ENCODE data around the gene CEP85L.

The CEP85L gene

DNA sequence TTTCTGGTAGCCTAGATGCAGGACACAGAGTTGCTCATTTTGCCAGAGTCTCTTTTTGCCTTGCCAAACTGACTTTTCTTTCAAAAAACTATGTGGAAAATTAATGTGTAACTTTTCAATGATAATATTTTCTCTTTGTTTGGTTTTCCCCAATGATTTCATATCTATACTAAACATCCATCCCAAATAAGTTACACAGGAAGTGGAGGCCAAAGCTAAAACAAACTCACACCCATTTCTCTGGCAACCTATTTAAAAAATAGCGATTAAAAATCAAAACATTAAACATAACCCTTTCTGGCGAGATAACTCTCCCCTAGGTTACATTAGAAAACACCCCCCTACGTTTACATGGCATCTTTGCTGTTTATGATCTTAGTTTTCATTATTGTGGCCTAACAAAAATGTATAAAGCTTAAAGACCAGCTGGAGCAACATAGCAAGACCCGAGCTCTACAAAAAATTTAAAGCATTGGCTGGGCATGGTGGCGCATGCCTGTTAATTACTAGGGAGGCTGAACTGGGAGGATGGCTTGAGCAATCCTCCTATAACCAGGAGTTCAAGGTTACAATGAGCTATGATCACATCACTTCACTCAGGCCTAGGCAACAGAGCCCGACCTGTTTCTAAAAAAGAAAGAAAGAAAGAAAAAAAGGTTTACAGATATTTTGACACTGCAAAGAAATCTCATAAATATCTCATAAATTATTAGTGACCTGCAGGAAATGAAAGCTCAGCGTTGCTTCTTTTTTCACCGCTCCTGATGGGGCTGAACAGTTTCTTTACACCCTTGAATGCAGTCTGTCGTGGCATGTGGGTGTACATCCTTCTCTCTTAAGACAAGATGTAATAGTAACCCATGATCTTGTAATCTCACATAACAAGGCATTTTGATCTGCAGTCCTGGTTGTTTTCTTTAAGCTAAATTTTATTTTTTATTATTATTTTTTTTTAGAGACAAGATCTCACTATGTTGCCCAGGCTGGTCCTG is 32.8 kb upstream of the CEP85L start:
- H3K27ac ChIP-seq: no peak overlapping the region
- no peak for TF ChIP-seq ZFX (IDR thresholded peaks at IDR 0.05; ENCODE audit: borderline replicate concordance)
- TF ChIP-seq, protein P1, sequence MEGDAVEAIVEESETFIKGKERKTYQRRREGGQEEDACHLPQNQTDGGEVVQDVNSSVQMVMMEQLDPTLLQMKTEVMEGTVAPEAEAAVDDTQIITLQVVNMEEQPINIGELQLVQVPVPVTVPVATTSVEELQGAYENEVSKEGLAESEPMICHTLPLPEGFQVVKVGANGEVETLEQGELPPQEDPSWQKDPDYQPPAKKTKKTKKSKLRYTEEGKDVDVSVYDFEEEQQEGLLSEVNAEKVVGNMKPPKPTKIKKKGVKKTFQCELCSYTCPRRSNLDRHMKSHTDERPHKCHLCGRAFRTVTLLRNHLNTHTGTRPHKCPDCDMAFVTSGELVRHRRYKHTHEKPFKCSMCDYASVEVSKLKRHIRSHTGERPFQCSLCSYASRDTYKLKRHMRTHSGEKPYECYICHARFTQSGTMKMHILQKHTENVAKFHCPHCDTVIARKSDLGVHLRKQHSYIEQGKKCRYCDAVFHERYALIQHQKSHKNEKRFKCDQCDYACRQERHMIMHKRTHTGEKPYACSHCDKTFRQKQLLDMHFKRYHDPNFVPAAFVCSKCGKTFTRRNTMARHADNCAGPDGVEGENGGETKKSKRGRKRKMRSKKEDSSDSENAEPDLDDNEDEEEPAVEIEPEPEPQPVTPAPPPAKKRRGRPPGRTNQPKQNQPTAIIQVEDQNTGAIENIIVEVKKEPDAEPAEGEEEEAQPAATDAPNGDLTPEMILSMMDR (IDR thresholded peaks at IDR 0.05): no peak

DNA sequence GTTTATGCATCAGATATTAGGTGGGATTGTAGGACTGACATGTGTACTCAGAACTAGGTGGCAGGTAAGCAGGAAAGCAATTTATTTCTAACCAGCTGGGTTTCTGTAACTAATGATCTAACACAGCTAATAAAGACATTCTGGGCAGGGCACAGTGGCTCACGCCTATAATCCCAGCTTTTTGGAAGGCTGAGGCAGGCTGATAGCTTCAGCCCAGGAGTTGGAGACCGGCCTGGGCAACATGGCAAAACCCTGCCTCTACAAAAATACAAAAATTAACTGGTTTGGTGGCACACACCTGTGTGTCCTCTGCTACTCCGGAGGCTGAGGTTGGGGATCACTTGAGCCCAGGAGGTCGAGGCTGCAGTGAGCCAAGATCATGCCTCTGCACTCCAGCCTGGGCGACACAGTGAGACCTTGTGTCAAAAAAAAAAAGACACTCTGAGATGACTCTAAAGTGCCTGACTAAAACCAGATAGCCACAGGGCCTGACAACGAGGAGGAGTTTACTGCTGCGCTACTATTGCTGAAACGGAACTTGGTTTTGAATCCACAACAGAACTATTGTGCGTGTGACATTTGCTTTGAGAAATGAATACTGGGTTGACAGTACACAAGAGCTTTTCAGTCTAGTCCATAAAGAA is 29.2 kb upstream of the CEP85L start:
- TF ChIP-seq ZFX (IDR thresholded peaks at IDR 0.05; ENCODE audit: borderline replicate concordance): no peak
- TF ChIP-seq, protein P1 (IDR thresholded peaks at IDR 0.05): no peak
- H3K27ac ChIP-seq: no peak overlapping the region

DNA sequence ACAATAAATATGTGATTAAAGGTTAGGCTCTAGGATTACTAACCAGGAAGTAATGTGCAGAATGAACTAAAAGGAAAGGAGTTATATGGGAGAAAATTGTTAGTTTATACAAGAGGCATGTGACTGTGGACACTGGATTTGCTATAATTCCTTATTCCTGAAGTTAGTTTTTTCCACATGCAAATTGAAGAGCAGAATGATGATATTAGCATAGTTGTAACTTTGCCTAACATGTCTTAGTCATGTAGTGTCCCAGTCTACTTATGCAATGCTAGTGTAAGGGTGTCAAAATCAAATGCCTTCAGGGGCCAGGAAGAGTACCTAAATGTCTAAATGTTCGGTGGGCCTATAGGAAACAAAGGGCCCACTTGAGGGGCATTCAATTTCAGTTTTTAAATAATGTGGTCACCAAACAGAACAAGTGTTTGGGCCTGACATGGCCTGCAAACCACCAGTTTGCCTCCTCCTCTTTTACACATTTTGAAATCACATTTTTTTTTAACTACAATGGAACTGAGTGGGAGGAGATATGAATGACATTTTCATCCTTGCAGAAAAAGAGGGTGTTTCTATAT is 28.0 kb upstream of the CEP85L start:
- TF ChIP-seq ZFX (IDR thresholded peaks at IDR 0.05; ENCODE audit: borderline replicate concordance): no peak
- TF ChIP-seq, protein P1 (IDR thresholded peaks at IDR 0.05): no peak
- H3K27ac ChIP-seq: no peak overlapping the region

DNA sequence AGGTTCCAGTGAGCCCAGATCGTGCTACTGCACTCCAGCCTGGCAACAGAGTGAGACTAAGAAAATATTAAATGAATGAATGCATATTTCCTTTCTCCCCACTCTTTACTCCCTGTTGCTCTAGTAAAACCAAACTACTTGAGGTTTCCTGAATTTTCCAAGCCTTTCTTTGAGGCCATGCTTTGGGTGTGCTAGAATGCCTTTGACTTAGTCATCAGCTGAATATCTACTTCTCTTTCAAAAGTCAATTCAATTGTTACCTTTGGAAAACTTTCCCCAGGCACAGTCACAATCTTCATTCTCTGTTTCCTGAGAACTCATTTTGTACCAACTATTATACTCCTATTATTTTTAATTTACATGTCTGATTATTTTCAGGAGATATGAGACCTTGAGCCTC is 27.5 kb upstream of the CEP85L start:
- H3K27ac ChIP-seq: no peak overlapping the region
- TF ChIP-seq ZFX (IDR thresholded peaks at IDR 0.05; ENCODE audit: borderline replicate concordance): no peak
- TF ChIP-seq, protein P1 (IDR thresholded peaks at IDR 0.05): no peak

DNA sequence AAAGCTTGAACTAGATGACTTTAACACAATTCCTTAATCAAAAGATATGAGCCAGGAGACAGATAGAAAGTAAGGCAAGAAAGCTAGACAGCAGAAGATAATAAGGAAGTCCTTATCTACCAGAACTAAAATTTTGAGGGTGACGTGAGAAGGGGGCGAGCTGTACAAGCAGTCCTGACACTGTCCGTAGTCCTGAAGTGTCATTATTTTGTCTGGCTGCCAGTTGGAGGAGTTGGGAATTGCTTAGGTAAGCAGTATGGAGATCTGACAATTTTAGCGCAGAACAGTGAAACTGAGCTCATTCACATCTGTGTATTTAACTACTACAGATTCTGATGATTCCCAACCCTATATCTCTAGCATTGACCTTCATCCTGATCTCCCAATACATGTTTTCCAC is 25.8 kb upstream of the CEP85L start:
- no peak overlapping the region for H3K27ac ChIP-seq
- TF ChIP-seq ZFX (IDR thresholded peaks at IDR 0.05; ENCODE audit: borderline replicate concordance): no peak
- TF ChIP-seq, protein P1 (IDR thresholded peaks at IDR 0.05): no peak

DNA sequence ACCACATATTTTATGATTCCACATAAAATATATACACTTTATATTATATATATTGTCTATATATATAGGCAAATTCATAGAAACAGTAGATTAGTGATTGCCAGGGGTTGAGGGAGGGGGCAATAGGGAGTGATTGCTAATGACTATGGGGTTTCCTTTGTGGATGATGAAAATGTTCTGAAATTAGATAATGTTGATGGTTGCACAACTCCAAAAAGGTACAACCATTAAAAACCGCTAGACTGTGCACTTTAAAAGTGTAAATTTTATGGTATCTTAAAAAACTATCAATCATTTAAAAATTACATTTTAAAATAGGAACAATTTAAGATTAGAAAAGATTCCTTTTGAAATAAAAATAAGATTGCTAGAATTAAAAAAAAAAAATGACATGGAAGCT is 23.8 kb upstream of the CEP85L start:
- 0 out of 2 replicates have a peak overlapping the region, but pooled peaks have one; percentile 22 for H3K27ac ChIP-seq
- TF ChIP-seq, protein P1 (IDR thresholded peaks at IDR 0.05): no peak
- no peak for TF ChIP-seq ZFX (IDR thresholded peaks at IDR 0.05; ENCODE audit: borderline replicate concordance)
